ENCODE data around the gene MELK. TPM values are rescaled to one million over a fixed set of nuclear protein-coding genes. Genes with fewer than 3 reads are reported as not detected.

MELK gene
- total and polyA plus RNA-seq, 2 donors (not counting 3 experiments of a cell fraction or from before 2014, with no cell fraction given), result 19.1 to 52.1 TPM

DNA sequence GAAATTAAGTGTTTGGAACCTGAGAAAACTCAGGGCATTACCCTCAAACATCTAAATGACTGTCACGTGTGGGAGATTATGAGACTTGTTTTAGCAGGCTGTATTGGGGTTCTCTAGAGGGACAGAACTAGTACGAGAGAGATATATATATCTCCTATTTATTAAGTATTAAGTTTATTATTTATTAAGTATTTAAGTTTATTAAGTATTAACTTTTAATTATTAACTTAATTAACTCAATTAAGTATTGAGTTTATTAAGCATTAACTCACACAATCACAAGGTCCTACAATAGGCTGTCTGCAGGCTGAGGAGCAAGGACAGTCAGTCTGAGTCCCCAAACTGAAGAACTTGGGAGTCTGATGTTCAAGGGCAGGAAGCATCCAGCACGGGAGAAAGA lies 113.8 kb downstream of the MELK start:
- FAIRE-seq, result no peak
- Histone ChIP-seq H3K79me2 (ENCODE audit: control insufficient read depth, insufficient read depth, low read length) (no peaks in the 10 kb centered on the region), H3K4me3 (replicated peaks in 1 of 3; ENCODE audit: insufficient read depth in 1 of 3, low read depth in 1 of 3, low read length in 3 of 3) (no peak overlapping the region), H3K27ac (ENCODE audit: insufficient read depth, low read depth, low read length) (no peak overlapping the region), H3K9me3 (replicated peaks; ENCODE audit: control insufficient read depth, insufficient read depth, low read length) (no peaks in the 10 kb centered on the region), H3K36me3 (ENCODE audit: control insufficient read depth in 2 of 2, extremely low read depth in 1 of 2, insufficient read depth in 2 of 2, low read length in 2 of 2) (no peaks in the 10 kb centered on the region), H3K27me3 (ENCODE audit: control insufficient read depth in 2 of 2, insufficient read depth in 2 of 2, low read length in 2 of 2) (no peaks in the 10 kb centered on the region), H2AFZ (ENCODE audit: low read depth, low read length) (no peak overlapping the region), H3K9me1 (replicated peaks; ENCODE audit: control insufficient read depth, extremely low read depth, insufficient read depth, low read length) (no peaks in the 10 kb centered on the region), H4K20me1 (replicated peaks; ENCODE audit: control insufficient read depth, extremely low read depth, insufficient read depth, low read length) (no peaks in the 10 kb centered on the region), H3K9ac (replicated peaks; ENCODE audit: extremely low read depth, insufficient read depth, low read length) (no peak overlapping the region), H3K4me2 (ENCODE audit: insufficient read depth, low read length) (no peak overlapping the region), H3K4me1 (ENCODE audit: control insufficient read depth, extremely low read depth, insufficient read depth, low read length) (no peaks in the 10 kb centered on the region)
- intact Hi-C loops (cut with micrococcal nuclease), result no loop called here
- CTCF ChIA-PET, result no interaction called here
- BruUV-seq (replicated peaks), result no TSS peak
- TF ChIP-seq, protein P1, sequence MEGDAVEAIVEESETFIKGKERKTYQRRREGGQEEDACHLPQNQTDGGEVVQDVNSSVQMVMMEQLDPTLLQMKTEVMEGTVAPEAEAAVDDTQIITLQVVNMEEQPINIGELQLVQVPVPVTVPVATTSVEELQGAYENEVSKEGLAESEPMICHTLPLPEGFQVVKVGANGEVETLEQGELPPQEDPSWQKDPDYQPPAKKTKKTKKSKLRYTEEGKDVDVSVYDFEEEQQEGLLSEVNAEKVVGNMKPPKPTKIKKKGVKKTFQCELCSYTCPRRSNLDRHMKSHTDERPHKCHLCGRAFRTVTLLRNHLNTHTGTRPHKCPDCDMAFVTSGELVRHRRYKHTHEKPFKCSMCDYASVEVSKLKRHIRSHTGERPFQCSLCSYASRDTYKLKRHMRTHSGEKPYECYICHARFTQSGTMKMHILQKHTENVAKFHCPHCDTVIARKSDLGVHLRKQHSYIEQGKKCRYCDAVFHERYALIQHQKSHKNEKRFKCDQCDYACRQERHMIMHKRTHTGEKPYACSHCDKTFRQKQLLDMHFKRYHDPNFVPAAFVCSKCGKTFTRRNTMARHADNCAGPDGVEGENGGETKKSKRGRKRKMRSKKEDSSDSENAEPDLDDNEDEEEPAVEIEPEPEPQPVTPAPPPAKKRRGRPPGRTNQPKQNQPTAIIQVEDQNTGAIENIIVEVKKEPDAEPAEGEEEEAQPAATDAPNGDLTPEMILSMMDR (IDR thresholded peaks at IDR 0.05; ENCODE audit: extremely low read depth in 1 of 2, insufficient read depth in 1 of 2, low read depth in 1 of 2, low read length in 2 of 2), result no peak
- TF ChIP-seq, protein P2, sequence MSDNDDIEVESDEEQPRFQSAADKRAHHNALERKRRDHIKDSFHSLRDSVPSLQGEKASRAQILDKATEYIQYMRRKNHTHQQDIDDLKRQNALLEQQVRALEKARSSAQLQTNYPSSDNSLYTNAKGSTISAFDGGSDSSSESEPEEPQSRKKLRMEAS (IDR thresholded peaks at IDR 0.05; ENCODE audit: insufficient read depth, insufficient read length), result no peak
- TF ChIP-seq FOS (IDR thresholded peaks at IDR 0.05; ENCODE audit: borderline replicate concordance, insufficient read depth, low read length) (no peak), JUN (IDR thresholded peaks at IDR 0.05; ENCODE audit: borderline replicate concordance, insufficient read depth, insufficient read length, low read depth) (no peak), POLR2AphosphoS5 (IDR thresholded peaks at IDR 0.05; ENCODE audit: insufficient read depth, low read depth, low read length) (no peak), MYC (IDR thresholded peaks at IDR 0.05; ENCODE audit: low read depth, low read length) (no peak), GATA2 (IDR thresholded peaks at IDR 0.05; ENCODE audit: insufficient read depth, insufficient read length, low read depth, low read length) (no peak), POLR2A (IDR thresholded peaks at IDR 0.05; ENCODE audit: low read depth, low read length) (no peak), EZH2 (IDR thresholded peaks at IDR 0.05; ENCODE audit: borderline replicate concordance, low read depth, low read length, severe bottlenecking) (no peak)
- POLR2A ChIA-PET, result no interaction called here
- dilution Hi-C loops (cut with MboI; ENCODE audit: extremely low pct_ligation_motif_present, low sequenced_read_pairs), result no loop called here
- no peak for DNase-seq (ENCODE audit: low read depth, low spot score)

All from endothelial cell of umbilical vein (primary cell).